Neural progenitor cell (in vitro differentiated cells): ENCODE data around the gene SLC25A31. TPM values are rescaled to one million over a fixed set of nuclear protein-coding genes. Genes with fewer than 3 reads are reported as not detected.
A peak's percentile ranks its signal among the peaks of the same experiment; 100 is the strongest.

Experiments used
- DNase-seq: peaks from one replicate; pipeline ENCODE4 v3.0.0-alpha.2; 2016; ENCODE audit warnings: low spot score
- H2AFZ ChIP-seq: fragments of 200-600 bp; sonication (generic); replicated peaks from 2 replicates; pipeline ENCODE4 v1.6.1; 2016; ENCODE audit warnings: antibody characterized with exemption
- H3F3A ChIP-seq: fragments of 200-600 bp; sonication (generic); 2 replicates; pipeline ENCODE4 v1.6.1; 2016; ENCODE audit warnings: antibody characterized with exemption, low read depth
- H3K27ac ChIP-seq: fragments of 200-600 bp; sonication (generic); 2 replicates; pipeline ENCODE4 v1.5.1; 2016; ENCODE audit warnings: mild to moderate bottlenecking
- H3K27me3 ChIP-seq: fragments of 200-600 bp; sonication (generic); 2 replicates; pipeline ENCODE4 v1.6.1; 2016; ENCODE audit warnings: mild to moderate bottlenecking, moderate library complexity
- H3K36me3 ChIP-seq: fragments of 200-600 bp; sonication (generic); 2 replicates; pipeline ENCODE4 v1.5.1; 2016
- H3K4me1 ChIP-seq: fragments of 200-600 bp; sonication (generic); 2 replicates; pipeline ENCODE4 v1.6.1; 2016; ENCODE audit warnings: mixed run types
- H3K4me2 ChIP-seq: fragments of 200-600 bp; sonication (generic); 2 replicates; pipeline ENCODE4 v1.6.1; 2016
- H3K4me3 ChIP-seq: fragments of 200-600 bp; sonication (generic); 2 replicates; pipeline ENCODE4 v1.5.1; 2016
- H3K79me2 ChIP-seq: fragments of 200-600 bp; sonication (generic); 2 replicates; pipeline ENCODE4 v1.6.1; 2016; ENCODE audit warnings: low read depth
- H3K9ac ChIP-seq: fragments of 200-600 bp; sonication (generic); 2 replicates; pipeline ENCODE4 v1.6.1; 2016
- H3K9me3 ChIP-seq: fragments of 200-600 bp; sonication (generic); 2 replicates; pipeline ENCODE4 v1.5.1; 2016; ENCODE audit warnings: low read depth
- H4K20me1 ChIP-seq: fragments of 200-600 bp; sonication (generic); 2 replicates; pipeline ENCODE4 v1.6.1; 2016; ENCODE audit warnings: low read depth
- H3K27ac Mint-ChIP-seq: 3 replicates; pipeline ENCODE4 v1.8.0; 2021; ENCODE audit warnings: mixed read lengths
- H3K27me3 Mint-ChIP-seq: 2 replicates; pipeline ENCODE4 v1.8.0; 2022; ENCODE audit warnings: low read depth, mild to moderate bottlenecking, inconsistent platforms, moderate library complexity, mixed read lengths; ENCODE audit not compliant: insufficient read depth
- H3K36me3 Mint-ChIP-seq: 3 replicates; pipeline ENCODE4 v1.8.0; 2021; ENCODE audit warnings: mixed read lengths
- H3K4me1 Mint-ChIP-seq: 3 replicates; pipeline ENCODE4 v1.8.0; 2021; ENCODE audit warnings: mixed read lengths
- H3K4me3 Mint-ChIP-seq: 3 replicates; pipeline ENCODE4 v1.8.0; 2021; ENCODE audit warnings: mild to moderate bottlenecking, moderate library complexity, mixed read lengths
- H3K9me3 Mint-ChIP-seq: 3 replicates; pipeline ENCODE4 v1.8.0; 2020; ENCODE audit warnings: mixed read lengths
- EZH2 ChIP-seq: fragments of 200-600 bp; sonication (generic); IDR thresholded peaks from 2 replicates; pipeline ENCODE4 v1.6.1; 2017; ENCODE audit warnings: antibody characterized with exemption, mild to moderate bottlenecking, moderate library complexity
- EZH2phosphoT487 ChIP-seq: fragments of 200-600 bp; sonication (generic); IDR thresholded peaks from 2 replicates; pipeline ENCODE4 v1.6.1; 2017; ENCODE audit warnings: antibody characterized with exemption
- total RNA-seq: library from RNA; depleted of rRNA; stranded (reverse); fragments of >200 nt; gene quantifications from 2 replicates; pipeline ENCODE4 v1.2.3, GENCODE V29; 2015; ENCODE audit warnings: low replicate concordance
- TF ChIP-seq, protein P1 (sequence below): fragments of 200-600 bp; sonication (generic); IDR thresholded peaks from 2 replicates; pipeline ENCODE4 v1.5.1; 2017; ENCODE audit warnings: antibody characterized with exemption, mild to moderate bottlenecking

The SLC25A31 gene
- total RNA-seq, 1 donor from 2014 or later: 0.21 TPM

DNA sequence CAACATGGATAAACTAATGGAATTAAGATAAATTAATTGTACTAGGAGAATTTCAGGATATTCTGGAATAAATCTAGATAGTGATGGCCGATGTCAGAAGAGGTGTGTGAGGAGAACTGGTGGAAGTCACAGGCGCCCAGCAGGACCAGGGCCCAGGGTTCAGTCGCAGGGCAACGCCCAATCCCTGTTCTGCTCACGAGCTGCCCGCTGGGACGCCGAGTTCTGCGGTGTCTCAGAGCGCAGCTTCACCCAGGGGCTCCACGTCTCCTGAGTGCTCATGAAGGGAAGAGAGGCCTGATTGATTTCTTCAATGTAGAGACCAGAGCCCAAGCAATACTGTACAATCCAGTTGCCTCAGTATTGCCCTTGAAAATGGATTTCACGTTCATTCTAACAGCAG lies 50.4 kb downstream of the SLC25A31 start:
- Histone ChIP-seq H3K36me3 (no peaks in the 10 kb centered on the region), H3K9ac (no peak overlapping the region), H2AFZ (no peak overlapping the region), H3K4me2 (no peak overlapping the region), H3K27me3 (peaks cover 55% of the 10 kb centered on the region), H3F3A (peaks cover 11% of the 10 kb centered on the region), H3K4me1 (peaks cover 13% of the 10 kb centered on the region), H3K79me2 (no peaks in the 10 kb centered on the region), H3K27ac (no peak overlapping the region), H3K9me3 (no peaks in the 10 kb centered on the region), H4K20me1 (no peaks in the 10 kb centered on the region), H3K4me3 (no peak overlapping the region)
- Mint-ChIP-seq H3K36me3 (no peaks in the 10 kb centered on the region), H3K4me1 (peaks cover 26% of the 10 kb centered on the region), H3K27ac (no peak overlapping the region), H3K27me3 (peaks cover 16% of the 10 kb centered on the region), H3K4me3 (peak overlapping the region; percentile 6), H3K9me3 (no peaks in the 10 kb centered on the region)
- TF ChIP-seq EZH2phosphoT487: no peak
- TF ChIP-seq, protein P1, sequence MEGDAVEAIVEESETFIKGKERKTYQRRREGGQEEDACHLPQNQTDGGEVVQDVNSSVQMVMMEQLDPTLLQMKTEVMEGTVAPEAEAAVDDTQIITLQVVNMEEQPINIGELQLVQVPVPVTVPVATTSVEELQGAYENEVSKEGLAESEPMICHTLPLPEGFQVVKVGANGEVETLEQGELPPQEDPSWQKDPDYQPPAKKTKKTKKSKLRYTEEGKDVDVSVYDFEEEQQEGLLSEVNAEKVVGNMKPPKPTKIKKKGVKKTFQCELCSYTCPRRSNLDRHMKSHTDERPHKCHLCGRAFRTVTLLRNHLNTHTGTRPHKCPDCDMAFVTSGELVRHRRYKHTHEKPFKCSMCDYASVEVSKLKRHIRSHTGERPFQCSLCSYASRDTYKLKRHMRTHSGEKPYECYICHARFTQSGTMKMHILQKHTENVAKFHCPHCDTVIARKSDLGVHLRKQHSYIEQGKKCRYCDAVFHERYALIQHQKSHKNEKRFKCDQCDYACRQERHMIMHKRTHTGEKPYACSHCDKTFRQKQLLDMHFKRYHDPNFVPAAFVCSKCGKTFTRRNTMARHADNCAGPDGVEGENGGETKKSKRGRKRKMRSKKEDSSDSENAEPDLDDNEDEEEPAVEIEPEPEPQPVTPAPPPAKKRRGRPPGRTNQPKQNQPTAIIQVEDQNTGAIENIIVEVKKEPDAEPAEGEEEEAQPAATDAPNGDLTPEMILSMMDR: no peak
- DNase-seq: no peak

DNA sequence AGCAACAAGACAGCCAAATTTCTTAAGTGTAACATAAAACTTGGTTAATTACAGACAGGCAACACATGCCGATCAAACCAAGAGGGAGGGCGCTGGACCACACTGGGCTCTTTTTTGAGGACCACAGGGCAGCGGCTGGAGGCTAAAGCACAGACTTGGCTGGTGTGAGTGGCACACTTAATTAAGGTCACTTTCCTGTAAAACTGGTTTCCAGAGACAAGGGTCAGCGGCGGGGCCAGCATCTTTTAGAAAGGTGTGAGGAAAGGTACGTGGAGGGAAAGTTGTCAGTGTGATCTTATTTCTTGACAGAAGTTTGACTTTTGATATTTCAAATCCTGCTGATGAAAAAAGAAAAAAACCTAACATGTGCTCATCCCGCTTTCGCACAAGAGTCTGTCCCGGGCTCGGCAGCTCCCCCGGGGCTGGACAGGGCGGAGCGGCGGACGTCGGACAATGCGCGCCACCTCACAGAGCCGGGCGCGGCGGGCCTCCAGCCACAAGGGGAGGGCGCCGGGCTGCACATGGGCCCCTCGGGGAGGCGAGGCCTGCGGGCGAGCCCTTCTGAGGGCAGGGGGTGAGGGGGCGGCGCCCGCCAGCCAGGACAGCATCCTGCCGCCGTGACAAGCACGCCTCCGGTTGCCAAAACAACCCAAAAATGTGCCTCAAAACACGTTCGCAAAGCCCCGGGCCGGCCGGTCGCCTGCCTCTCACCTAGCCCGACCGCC lies 51.3 kb downstream of the SLC25A31 start:
- no peak for TF ChIP-seq EZH2phosphoT487
- TF ChIP-seq, protein P1: no peak
- TF ChIP-seq EZH2: no peak
- Histone ChIP-seq H3K9ac (no peak overlapping the region), H3K4me2 (peak overlapping the region; percentile 88), H2AFZ (peak overlapping the region; percentile 80), H3K9me3 (no peaks in the 10 kb centered on the region), H3K27ac (no peak overlapping the region), H3K27me3 (peaks cover 55% of the 10 kb centered on the region), H3K79me2 (no peaks in the 10 kb centered on the region), H3K36me3 (no peaks in the 10 kb centered on the region), H3K4me1 (peaks cover 13% of the 10 kb centered on the region), H3K4me3 (peak overlapping the region; percentile 54), H3F3A (peaks cover 11% of the 10 kb centered on the region), H4K20me1 (no peaks in the 10 kb centered on the region)
- no peaks in the 10 kb centered on the region for H3K9me3 Mint-ChIP-seq
- H3K4me1 Mint-ChIP-seq: peaks cover 26% of the 10 kb centered on the region
- peak overlapping the region; percentile 74 for H3K4me3 Mint-ChIP-seq
- DNase-seq: no peak
- H3K27ac Mint-ChIP-seq: no peak overlapping the region
- H3K27me3 Mint-ChIP-seq: peaks cover 16% of the 10 kb centered on the region
- no peaks in the 10 kb centered on the region for H3K36me3 Mint-ChIP-seq

DNA sequence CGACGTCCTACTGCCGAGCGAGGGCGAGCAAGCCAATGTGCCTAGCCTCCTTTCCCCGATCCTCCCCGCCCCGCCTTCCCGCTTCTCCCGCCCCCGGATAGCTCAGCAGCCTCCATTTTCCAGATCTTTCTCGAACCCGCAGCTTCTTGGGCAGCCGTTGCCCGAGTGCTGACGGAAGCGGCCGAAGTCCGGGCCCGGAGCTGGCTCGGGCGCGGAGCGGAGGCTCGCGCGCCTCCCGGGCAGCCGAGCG lies 51.8 kb downstream of the SLC25A31 start:
- Mint-ChIP-seq H3K36me3 (no peaks in the 10 kb centered on the region), H3K9me3 (no peaks in the 10 kb centered on the region), H3K27me3 (peaks cover 16% of the 10 kb centered on the region), H3K4me3 (peak overlapping the region; percentile 66), H3K27ac (no peak overlapping the region), H3K4me1 (peaks cover 26% of the 10 kb centered on the region)
- H3K4me1 ChIP-seq: peaks cover 13% of the 10 kb centered on the region
- peaks cover 11% of the 10 kb centered on the region for H3F3A ChIP-seq
- H3K4me3 ChIP-seq: peak overlapping the region; percentile 54
- no peak overlapping the region for H3K9ac ChIP-seq
- H3K4me2 ChIP-seq: peak overlapping the region; percentile 88
- no peak overlapping the region for H3K27ac ChIP-seq
- H3K9me3 ChIP-seq: no peaks in the 10 kb centered on the region
- no peaks in the 10 kb centered on the region for H4K20me1 ChIP-seq
- H3K36me3 ChIP-seq: no peaks in the 10 kb centered on the region
- no peaks in the 10 kb centered on the region for H3K79me2 ChIP-seq
- DNase-seq: peak; percentile 95
- H2AFZ ChIP-seq: peak overlapping the region; percentile 80
- peaks cover 55% of the 10 kb centered on the region for H3K27me3 ChIP-seq
- TF ChIP-seq EZH2phosphoT487 (no peak), EZH2 (no peak)
- TF ChIP-seq, protein P1: no peak
